SK-N-SH (cell line): Measurements from ENCODE around the gene CYP2W1. TPM values are rescaled to one million over a fixed set of nuclear protein-coding genes. Genes with fewer than 3 reads are reported as not detected.

Source experiments
- CTCF ChIA-PET: fragments of 300-600, 350-600 bp; formaldehyde crosslinking; extraction: SDS; loops from one replicate; lab custom pipeline; 2021; lab: Yijun Ruan, JAX
- POLR2A ChIA-PET: fragments of 350-600 bp; sonication (Branson Sonifier 250); formaldehyde crosslinking; extraction: SDS; loops from one replicate; lab custom pipeline; 2020; ENCODE audit warnings: antibody characterized with exemption, inconsistent platforms; lab: Yijun Ruan, JAX
- DNase-seq: peaks from one replicate; pipeline ENCODE4 v3.0.0; 2012
- H2AFZ ChIP-seq: fragments of 200-600 bp; sonication (generic); 2 replicates; pipeline ENCODE4 v1.8.1; 2016; ENCODE audit warnings: antibody characterized with exemption, mild to moderate bottlenecking, low read depth
- H3F3A ChIP-seq: fragments of 200-600 bp; sonication (generic); replicated peaks from 2 replicates; pipeline ENCODE3; 2016; ENCODE audit warnings: antibody characterized with exemption, mild to moderate bottlenecking; ENCODE audit not compliant: insufficient read depth
- H3K27ac ChIP-seq, 2 experiments: fragments of 200-500 bp in 1 of 2; fragments of 200-600 bp in 1 of 2; sonication (Bioruptor generic) in 1 of 2; sonication (generic), shearing (Covaris generic) in 1 of 2; 2 replicates each; pipeline versions ENCODE4 v1.5.1 to v1.6.1; 2014 to 2016; ENCODE audit warnings: low read depth in 2 of 2, inconsistent platforms in 1 of 2, low read length in 1 of 2, mild to moderate bottlenecking in 1 of 2, mixed read lengths in 1 of 2
- H3K27me3 ChIP-seq: fragments of 200-600 bp; sonication (generic), shearing (Covaris generic); 2 replicates; pipeline ENCODE4 v1.6.1; 2016; ENCODE audit warnings: mixed run types; ENCODE audit not compliant: insufficient read depth
- H3K36me3 ChIP-seq, 2 experiments: fragments of 200-500 bp in 1 of 2; fragments of 200-600 bp in 1 of 2; sonication (Bioruptor generic) in 1 of 2; sonication (generic) in 1 of 2; replicated peaks in 1 of 2; 2 replicates each; pipeline versions ENCODE3 to v1.5.1; 2014 to 2016; ENCODE audit warnings: low read length in 1 of 2, mild to moderate bottlenecking in 1 of 2; ENCODE audit not compliant: insufficient read depth in 2 of 2, control insufficient read depth in 1 of 2
- H3K4me1 ChIP-seq, 2 experiments: fragments of 200-500 bp in 1 of 2; fragments of 200-600 bp in 1 of 2; sonication (Bioruptor generic) in 1 of 2; sonication (generic), shearing (Covaris generic) in 1 of 2; 2 replicates each; pipeline versions ENCODE4 v1.5.1 to v1.6.1; 2014 to 2016; ENCODE audit warnings: low read depth in 1 of 2, low read length in 1 of 2, mixed run types in 1 of 2; ENCODE audit not compliant: insufficient read depth in 2 of 2, control insufficient read depth in 1 of 2
- H3K4me2 ChIP-seq: fragments of 200-600 bp; sonication (generic), shearing (Covaris generic); 2 replicates; pipeline ENCODE4 v1.6.1; 2017; ENCODE audit warnings: mixed run types
- H3K4me3 ChIP-seq, 2 experiments: fragments of 200-500 bp in 1 of 2; fragments of 200-600 bp in 1 of 2; sonication (Bioruptor generic) in 1 of 2; sonication (generic), shearing (Covaris generic) in 1 of 2; 2 replicates each; pipeline versions ENCODE4 v1.5.1 to v1.8.1; 2014 to 2016; ENCODE audit warnings: low read depth in 2 of 2, inconsistent platforms in 1 of 2, low read length in 1 of 2, mild to moderate bottlenecking in 1 of 2, mixed read lengths in 1 of 2, moderate library complexity in 1 of 2
- H3K79me2 ChIP-seq: fragments of 200-600 bp; sonication (generic); 2 replicates; pipeline ENCODE4 v1.8.1; 2017; ENCODE audit warnings: mild to moderate bottlenecking; ENCODE audit not compliant: insufficient read depth
- H3K9ac ChIP-seq: fragments of 200-600 bp; sonication (generic); 2 replicates; pipeline ENCODE4 v1.6.1; 2017; ENCODE audit warnings: mixed run types
- H3K9me2 ChIP-seq: fragments of 200-600 bp; sonication (generic); 2 replicates; pipeline ENCODE4 v1.6.1; 2017; ENCODE audit warnings: mixed run types
- H3K9me3 ChIP-seq: fragments of 200-600 bp; sonication (generic); 2 replicates; pipeline ENCODE4 v1.6.1; 2017; ENCODE audit warnings: mixed run types, mild to moderate bottlenecking, moderate library complexity
- H4K20me1 ChIP-seq: fragments of 200-600 bp; sonication (generic); 2 replicates; pipeline ENCODE4 v1.6.1; 2017; ENCODE audit warnings: mild to moderate bottlenecking, mixed run types; ENCODE audit not compliant: insufficient read depth
- CHD2 ChIP-seq: fragments of 150-350 bp; IDR thresholded peaks from 2 replicates; pipeline ENCODE4 v1.6.1; 2018; ENCODE audit warnings: low read length; ENCODE audit not compliant: partially characterized antibody
- ELF1 ChIP-seq: IDR thresholded peaks from 2 replicates; pipeline ENCODE4 v1.4.0; 2012
- EZH2phosphoT487 ChIP-seq: fragments of 200-600 bp; sonication (generic); IDR thresholded peaks from 2 replicates; pipeline ENCODE4 v1.6.1; 2017; ENCODE audit warnings: low read depth, mixed run types, mild to moderate bottlenecking, antibody characterized with exemption, moderate library complexity, borderline replicate concordance
- GABPA ChIP-seq: IDR thresholded peaks from 2 replicates; pipeline ENCODE4 v1.4.0; 2012; ENCODE audit warnings: low read depth, mild to moderate bottlenecking
- GATA2 ChIP-seq: sonication (generic); formaldehyde crosslinking; IDR thresholded peaks from 2 replicates; pipeline ENCODE4 v1.5.0; 2020; ENCODE audit warnings: mild to moderate bottlenecking, missing genetic modification reagents
- MEF2A ChIP-seq: IDR thresholded peaks from 2 replicates; pipeline ENCODE4 v1.4.0; 2012; ENCODE audit warnings: low read depth, borderline replicate concordance
- MXI1 ChIP-seq: IDR thresholded peaks from 2 replicates; pipeline ENCODE4 v1.6.1; 2012; ENCODE audit warnings: mild to moderate bottlenecking, low read depth, low read length, improper control_type of control experiment
- NFIC ChIP-seq: IDR thresholded peaks from 2 replicates; pipeline ENCODE4 v1.4.0; 2012; ENCODE audit warnings: borderline replicate concordance
- RAD21 ChIP-seq: IDR thresholded peaks from 2 replicates; pipeline ENCODE4 v1.6.1; 2012; ENCODE audit warnings: mild to moderate bottlenecking, low read length
- RCOR1 ChIP-seq: fragments of 150-350 bp; IDR thresholded peaks from 2 replicates; pipeline ENCODE4 v1.6.1; 2017; ENCODE audit warnings: antibody characterized with exemption, low read length
- RFX5 ChIP-seq: IDR thresholded peaks from 2 replicates; pipeline ENCODE4 v1.6.1; 2012; ENCODE audit warnings: mild to moderate bottlenecking, improper control_type of control experiment, low read length
- SIN3A ChIP-seq: IDR thresholded peaks from 2 replicates; pipeline ENCODE4 v1.6.1; 2012; ENCODE audit warnings: low read depth, mild to moderate bottlenecking, low read length, moderate library complexity, borderline replicate concordance
- SMC3 ChIP-seq: IDR thresholded peaks from 2 replicates; pipeline ENCODE4 v1.6.1; 2012; ENCODE audit warnings: low read depth, low read length, improper control_type of control experiment
- WGBS: methylation state at CpG from one replicate; pipeline ENCODE4 v1.1.6; 2017; ENCODE audit warnings: low lambda C conversion rate; 5-methylcytosine and 5-hydroxymethylcytosine counted together
- polyA plus RNA-seq, 3 experiments: library from polyadenylated mRNA; depleted of rRNA; stranded (reverse); fragments of >200 nt; gene quantifications; 2 replicates each; pipeline ENCODE4 v1.2.3, GENCODE V29; 2012
- TF ChIP-seq, protein P1 (sequence below): fragments of 200-600 bp; sonication (generic); IDR thresholded peaks from 2 replicates; pipeline ENCODE4 v1.6.1; 2017; ENCODE audit warnings: antibody characterized with exemption, mild to moderate bottlenecking, moderate library complexity
- TF ChIP-seq, protein P2 (sequence below): IDR thresholded peaks from 2 replicates; pipeline ENCODE4 v1.4.0; 2012; ENCODE audit warnings: low read depth, borderline replicate concordance
- TF ChIP-seq, protein P3 (sequence below): IDR thresholded peaks from 2 replicates; pipeline ENCODE4; 2012
- TF ChIP-seq, protein P4 (sequence below): IDR thresholded peaks from 2 replicates; pipeline ENCODE4 v1.4.0; 2012; ENCODE audit warnings: low read depth, borderline replicate concordance

The CYP2W1 gene
- polyA plus RNA-seq, 1 of the 3 experiments (the other 2 are of a cell fraction) = 0.10 TPM

DNA sequence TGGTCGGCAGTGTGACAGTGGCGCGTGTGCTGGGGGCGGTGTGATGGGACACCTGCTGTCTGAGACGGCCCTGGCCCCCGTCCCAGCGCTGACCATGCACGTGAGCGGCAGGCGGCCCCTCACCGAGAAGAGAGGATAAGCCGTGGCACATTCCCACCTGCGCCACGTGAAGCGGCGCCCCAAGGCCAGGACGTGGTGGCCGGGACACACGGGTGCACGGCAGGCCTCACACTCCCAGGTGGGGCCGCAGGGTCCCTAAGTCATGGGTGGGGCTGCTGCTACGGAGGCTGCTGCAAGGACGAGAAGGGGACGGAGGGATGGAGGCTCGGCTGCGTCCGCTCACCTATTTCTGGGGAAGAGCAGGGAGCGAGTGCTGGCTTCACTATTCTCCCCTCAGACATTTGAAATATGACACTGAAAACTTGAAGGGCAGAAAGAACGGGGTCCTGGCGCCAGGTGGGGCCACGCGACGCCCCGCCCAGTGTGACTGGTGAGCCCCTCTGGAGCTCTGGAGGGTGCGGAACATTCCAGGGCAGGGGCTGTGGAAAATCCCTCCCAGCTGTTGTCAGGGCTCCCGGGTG, 7.5 kb downstream of the CYP2W1 start:
- POLR2A ChIA-PET = no interaction called here
- Histone ChIP-seq H3K9ac (no peak overlapping the region), H3K9me3 (no peaks in the 10 kb centered on the region), H2AFZ (no peak overlapping the region), H3K36me3 (peaks cover 0 to 3% of the 10 kb centered on the region in 2 experiments), H4K20me1 (peaks cover 4% of the 10 kb centered on the region; the same call in 1 of the 2 replicates), H3K4me2 (no peak overlapping the region), H3K79me2 (no peaks in the 10 kb centered on the region), H3K9me2 (no peaks in the 10 kb centered on the region), H3F3A (peaks cover 10% of the 10 kb centered on the region), H3K27me3 (no peaks in the 10 kb centered on the region), H3K4me3 (no peak overlapping the region), H3K27ac (no peak overlapping the region), H3K4me1 (peaks cover 3 to 14% of the 10 kb centered on the region in 2 experiments; a peak in 2 of 4 replicates)
- DNase-seq = no peak
- TF ChIP-seq SIN3A (no peak), EZH2phosphoT487 (no peak), RFX5 (no peak), GATA2 (CRISPR knock-in tag) (no peak), NFIC (no peak), ELF1 (no peak), GABPA (no peak), CHD2 (no peak), MXI1 (no peak), MEF2A (no peak), SMC3 (no peak), RAD21 (no peak), RCOR1 (no peak)
- TF ChIP-seq, protein P1, sequence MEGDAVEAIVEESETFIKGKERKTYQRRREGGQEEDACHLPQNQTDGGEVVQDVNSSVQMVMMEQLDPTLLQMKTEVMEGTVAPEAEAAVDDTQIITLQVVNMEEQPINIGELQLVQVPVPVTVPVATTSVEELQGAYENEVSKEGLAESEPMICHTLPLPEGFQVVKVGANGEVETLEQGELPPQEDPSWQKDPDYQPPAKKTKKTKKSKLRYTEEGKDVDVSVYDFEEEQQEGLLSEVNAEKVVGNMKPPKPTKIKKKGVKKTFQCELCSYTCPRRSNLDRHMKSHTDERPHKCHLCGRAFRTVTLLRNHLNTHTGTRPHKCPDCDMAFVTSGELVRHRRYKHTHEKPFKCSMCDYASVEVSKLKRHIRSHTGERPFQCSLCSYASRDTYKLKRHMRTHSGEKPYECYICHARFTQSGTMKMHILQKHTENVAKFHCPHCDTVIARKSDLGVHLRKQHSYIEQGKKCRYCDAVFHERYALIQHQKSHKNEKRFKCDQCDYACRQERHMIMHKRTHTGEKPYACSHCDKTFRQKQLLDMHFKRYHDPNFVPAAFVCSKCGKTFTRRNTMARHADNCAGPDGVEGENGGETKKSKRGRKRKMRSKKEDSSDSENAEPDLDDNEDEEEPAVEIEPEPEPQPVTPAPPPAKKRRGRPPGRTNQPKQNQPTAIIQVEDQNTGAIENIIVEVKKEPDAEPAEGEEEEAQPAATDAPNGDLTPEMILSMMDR = no peak
- TF ChIP-seq, protein P2, sequence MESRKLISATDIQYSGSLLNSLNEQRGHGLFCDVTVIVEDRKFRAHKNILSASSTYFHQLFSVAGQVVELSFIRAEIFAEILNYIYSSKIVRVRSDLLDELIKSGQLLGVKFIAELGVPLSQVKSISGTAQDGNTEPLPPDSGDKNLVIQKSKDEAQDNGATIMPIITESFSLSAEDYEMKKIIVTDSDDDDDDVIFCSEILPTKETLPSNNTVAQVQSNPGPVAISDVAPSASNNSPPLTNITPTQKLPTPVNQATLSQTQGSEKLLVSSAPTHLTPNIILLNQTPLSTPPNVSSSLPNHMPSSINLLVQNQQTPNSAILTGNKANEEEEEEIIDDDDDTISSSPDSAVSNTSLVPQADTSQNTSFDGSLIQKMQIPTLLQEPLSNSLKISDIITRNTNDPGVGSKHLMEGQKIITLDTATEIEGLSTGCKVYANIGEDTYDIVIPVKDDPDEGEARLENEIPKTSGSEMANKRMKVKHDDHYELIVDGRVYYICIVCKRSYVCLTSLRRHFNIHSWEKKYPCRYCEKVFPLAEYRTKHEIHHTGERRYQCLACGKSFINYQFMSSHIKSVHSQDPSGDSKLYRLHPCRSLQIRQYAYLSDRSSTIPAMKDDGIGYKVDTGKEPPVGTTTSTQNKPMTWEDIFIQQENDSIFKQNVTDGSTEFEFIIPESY = no peak
- TF ChIP-seq, protein P3, sequence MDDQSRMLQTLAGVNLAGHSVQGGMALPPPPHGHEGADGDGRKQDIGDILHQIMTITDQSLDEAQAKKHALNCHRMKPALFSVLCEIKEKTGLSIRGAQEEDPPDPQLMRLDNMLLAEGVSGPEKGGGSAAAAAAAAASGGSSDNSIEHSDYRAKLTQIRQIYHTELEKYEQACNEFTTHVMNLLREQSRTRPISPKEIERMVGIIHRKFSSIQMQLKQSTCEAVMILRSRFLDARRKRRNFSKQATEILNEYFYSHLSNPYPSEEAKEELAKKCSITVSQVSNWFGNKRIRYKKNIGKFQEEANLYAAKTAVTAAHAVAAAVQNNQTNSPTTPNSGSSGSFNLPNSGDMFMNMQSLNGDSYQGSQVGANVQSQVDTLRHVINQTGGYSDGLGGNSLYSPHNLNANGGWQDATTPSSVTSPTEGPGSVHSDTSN = no peak
- TF ChIP-seq, protein P4, sequence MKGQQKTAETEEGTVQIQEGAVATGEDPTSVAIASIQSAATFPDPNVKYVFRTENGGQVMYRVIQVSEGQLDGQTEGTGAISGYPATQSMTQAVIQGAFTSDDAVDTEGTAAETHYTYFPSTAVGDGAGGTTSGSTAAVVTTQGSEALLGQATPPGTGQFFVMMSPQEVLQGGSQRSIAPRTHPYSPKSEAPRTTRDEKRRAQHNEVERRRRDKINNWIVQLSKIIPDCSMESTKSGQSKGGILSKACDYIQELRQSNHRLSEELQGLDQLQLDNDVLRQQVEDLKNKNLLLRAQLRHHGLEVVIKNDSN = no peak
- CTCF ChIA-PET = interaction anchor here (1.4 to 11.2 kb wide), 6 partner anchors 9 to 150 kb away, joined by 5 to 756 read pairs (median 130); partner anchors contain the start of genes COX19, CYP2W1 and GPR146
- WGBS = 92% methylated on average over 35 of the region's 36 CpGs
